GM18502 (cell line): Measurements from ENCODE around the gene BCOR.

Experiments
- ATAC-seq: cut with Tn5 transposase; IDR thresholded peaks from one replicate; pipeline ENCODE4 v1.9.1; 2021; ENCODE audit warnings: mild to moderate bottlenecking; ENCODE audit not compliant: unreplicated experiment, poor library complexity

The BCOR gene

GRCh38 chrX:40039887-40040286 is 57.9 kb downstream of the BCOR start:
- no peak for ATAC-seq

GRCh38 chrX:40037367-40037766 is 60.4 kb downstream of the BCOR start:
- no peak for ATAC-seq

GRCh38 chrX:40035726-40036125 is 62.0 kb downstream of the BCOR start:
- ATAC-seq = no peak

- ATAC-seq = no peak
Observed at GRCh38 chrX:40031911-40032310, 65.8 kb downstream of the BCOR start.

- ATAC-seq = no peak
Observed at GRCh38 chrX:40030205-40030604, 67.6 kb downstream of the BCOR start.

GRCh38 chrX:40022421-40022820 is 75.3 kb downstream of the BCOR start:
- no peak for ATAC-seq

GRCh38 chrX:40021647-40022046 is 76.1 kb downstream of the BCOR start:
- no peak for ATAC-seq

GRCh38 chrX:40019541-40019940 is 78.2 kb downstream of the BCOR start:
- ATAC-seq = no peak

- ATAC-seq = no peak
Observed at GRCh38 chrX:40018041-40018440, 79.7 kb downstream of the BCOR start.

- ATAC-seq = no peak
Observed at GRCh38 chrX:40016749-40017148, 81.0 kb downstream of the BCOR start.

GRCh38 chrX:40015693-40016092 is 82.1 kb downstream of the BCOR start:
- no peak for ATAC-seq

- peak; percentile 51 for ATAC-seq
Observed at GRCh38 chrX:40013266-40014195, 84.2 kb downstream of the BCOR start.

- ATAC-seq = peak; percentile 43
Observed at GRCh38 chrX:40012868-40013265, 84.9 kb downstream of the BCOR start.

GRCh38 chrX:40012039-40012867 is 85.5 kb downstream of the BCOR start:
- ATAC-seq = peak; percentile 6

GRCh38 chrX:40011322-40012038 is 86.3 kb downstream of the BCOR start:
- no peak for ATAC-seq

GRCh38 chrX:40010550-40011321 is 87.0 kb downstream of the BCOR start:
- ATAC-seq = no peak

- ATAC-seq = no peak
Observed at GRCh38 chrX:40009890-40010289, 87.9 kb downstream of the BCOR start.

GRCh38 chrX:40009462-40009851 is 88.3 kb downstream of the BCOR start:
- ATAC-seq = no peak

GRCh38 chrX:40008791-40009461 is 88.8 kb downstream of the BCOR start:
- no peak for ATAC-seq
